ENCODE results near the gene GALNS. TPM values are rescaled to one million over a fixed set of nuclear protein-coding genes. Genes with fewer than 3 reads are reported as not detected.

The GALNS gene
- total RNA-seq, 1 donor from 2014 or later = 15.5 TPM

GRCh38 chr16:88844419-88845036, 12.2 kb downstream of the GALNS start:
- intact Hi-C loops (cut with micrococcal nuclease) = no loop called here

DNA sequence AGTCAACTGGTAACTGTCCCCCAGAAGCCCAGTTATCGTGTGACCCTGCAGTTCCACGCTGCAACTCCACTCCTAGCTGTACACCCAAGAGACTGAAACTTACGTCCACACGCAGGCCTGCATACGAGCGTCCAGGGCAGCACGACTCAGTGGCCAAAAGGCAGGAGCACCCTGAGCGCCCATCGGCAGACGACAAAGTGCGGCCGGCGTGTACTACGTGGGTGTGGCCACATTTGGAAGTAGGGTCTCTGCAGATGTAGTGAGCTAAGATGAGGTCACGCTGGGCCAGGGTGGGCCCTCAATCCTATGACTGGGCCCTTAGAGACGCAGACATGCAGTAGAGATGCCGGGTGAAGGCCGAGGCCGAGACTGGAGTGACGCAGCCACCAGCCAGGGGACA, 13.5 kb downstream of the GALNS start:
- H3K4me1 ChIP-seq = no peaks in the 10 kb centered on the region
- intact Hi-C loops (cut with micrococcal nuclease) = no loop called here
- no peaks in the 10 kb centered on the region for H3K27me3 ChIP-seq (ENCODE audit: low read depth)
- H3K4me3 ChIP-seq = no peak overlapping the region
- H3K9me3 ChIP-seq (replicated peaks) = no peaks in the 10 kb centered on the region
- DNase-seq = no peak
- H3K27ac ChIP-seq (replicated peaks) = no peak overlapping the region
- peaks cover 44% of the 10 kb centered on the region for H3K36me3 ChIP-seq
- TF ChIP-seq, protein P1, sequence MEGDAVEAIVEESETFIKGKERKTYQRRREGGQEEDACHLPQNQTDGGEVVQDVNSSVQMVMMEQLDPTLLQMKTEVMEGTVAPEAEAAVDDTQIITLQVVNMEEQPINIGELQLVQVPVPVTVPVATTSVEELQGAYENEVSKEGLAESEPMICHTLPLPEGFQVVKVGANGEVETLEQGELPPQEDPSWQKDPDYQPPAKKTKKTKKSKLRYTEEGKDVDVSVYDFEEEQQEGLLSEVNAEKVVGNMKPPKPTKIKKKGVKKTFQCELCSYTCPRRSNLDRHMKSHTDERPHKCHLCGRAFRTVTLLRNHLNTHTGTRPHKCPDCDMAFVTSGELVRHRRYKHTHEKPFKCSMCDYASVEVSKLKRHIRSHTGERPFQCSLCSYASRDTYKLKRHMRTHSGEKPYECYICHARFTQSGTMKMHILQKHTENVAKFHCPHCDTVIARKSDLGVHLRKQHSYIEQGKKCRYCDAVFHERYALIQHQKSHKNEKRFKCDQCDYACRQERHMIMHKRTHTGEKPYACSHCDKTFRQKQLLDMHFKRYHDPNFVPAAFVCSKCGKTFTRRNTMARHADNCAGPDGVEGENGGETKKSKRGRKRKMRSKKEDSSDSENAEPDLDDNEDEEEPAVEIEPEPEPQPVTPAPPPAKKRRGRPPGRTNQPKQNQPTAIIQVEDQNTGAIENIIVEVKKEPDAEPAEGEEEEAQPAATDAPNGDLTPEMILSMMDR (IDR thresholded peaks at IDR 0.05; ENCODE audit: borderline replicate concordance) = no peak

More at GRCh38 chr16:88844419-88845036, 12.2 kb downstream of the GALNS start:
- Histone ChIP-seq H3K4me3 (no peak overlapping the region), H3K27ac (replicated peaks) (no peak overlapping the region), H3K9me3 (replicated peaks) (no peaks in the 10 kb centered on the region), H3K4me1 (no peaks in the 10 kb centered on the region), H3K27me3 (ENCODE audit: low read depth) (no peaks in the 10 kb centered on the region), H3K36me3 (peaks cover 35% of the 10 kb centered on the region)
- no peak for DNase-seq
- TF ChIP-seq, protein P1 (IDR thresholded peaks at IDR 0.05; ENCODE audit: borderline replicate concordance) = no peak

DNA sequence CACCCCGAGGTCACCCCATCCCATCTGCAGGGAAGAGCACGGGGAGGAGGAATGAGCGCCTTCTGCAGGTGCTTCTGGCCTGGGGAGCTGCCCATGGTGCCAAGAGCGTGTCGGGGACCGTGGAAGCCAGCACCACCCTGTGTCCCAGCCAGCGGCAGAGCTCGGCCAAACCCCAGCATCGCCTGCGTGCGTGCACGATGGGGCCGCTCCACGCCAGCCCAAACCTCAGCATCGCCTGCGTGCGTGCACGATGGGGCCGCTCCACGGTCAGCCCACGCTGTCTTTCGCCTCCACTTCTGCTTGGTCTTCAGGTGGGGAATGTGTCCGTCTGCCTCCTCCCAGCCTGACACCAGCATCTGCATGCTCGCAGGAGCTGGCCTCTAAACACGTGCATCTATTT, 13.9 kb downstream of the GALNS start:
- Histone ChIP-seq H3K9me3 (replicated peaks) (no peaks in the 10 kb centered on the region), H3K27ac (replicated peaks) (no peak overlapping the region), H3K4me1 (no peaks in the 10 kb centered on the region), H3K27me3 (ENCODE audit: low read depth) (no peaks in the 10 kb centered on the region), H3K36me3 (peaks cover 44% of the 10 kb centered on the region), H3K4me3 (no peak overlapping the region)
- no peak for DNase-seq
- TF ChIP-seq, protein P1 (IDR thresholded peaks at IDR 0.05; ENCODE audit: borderline replicate concordance) = no peak
- intact Hi-C loops (cut with micrococcal nuclease) = no loop called here

- H3K36me3 ChIP-seq = peaks cover 42% of the 10 kb centered on the region
- intact Hi-C loops (cut with micrococcal nuclease) = no loop called here
- H3K4me1 ChIP-seq = no peaks in the 10 kb centered on the region
- H3K4me3 ChIP-seq = no peak overlapping the region
- H3K27me3 ChIP-seq (ENCODE audit: low read depth) = no peaks in the 10 kb centered on the region
- no peak overlapping the region for H3K27ac ChIP-seq (replicated peaks)
- no peaks in the 10 kb centered on the region for H3K9me3 ChIP-seq (replicated peaks)
- DNase-seq = no peak
- TF ChIP-seq, protein P1 (IDR thresholded peaks at IDR 0.05; ENCODE audit: borderline replicate concordance) = no peak
Observed at GRCh38 chr16:88842308-88842756, 14.4 kb downstream of the GALNS start.

DNA sequence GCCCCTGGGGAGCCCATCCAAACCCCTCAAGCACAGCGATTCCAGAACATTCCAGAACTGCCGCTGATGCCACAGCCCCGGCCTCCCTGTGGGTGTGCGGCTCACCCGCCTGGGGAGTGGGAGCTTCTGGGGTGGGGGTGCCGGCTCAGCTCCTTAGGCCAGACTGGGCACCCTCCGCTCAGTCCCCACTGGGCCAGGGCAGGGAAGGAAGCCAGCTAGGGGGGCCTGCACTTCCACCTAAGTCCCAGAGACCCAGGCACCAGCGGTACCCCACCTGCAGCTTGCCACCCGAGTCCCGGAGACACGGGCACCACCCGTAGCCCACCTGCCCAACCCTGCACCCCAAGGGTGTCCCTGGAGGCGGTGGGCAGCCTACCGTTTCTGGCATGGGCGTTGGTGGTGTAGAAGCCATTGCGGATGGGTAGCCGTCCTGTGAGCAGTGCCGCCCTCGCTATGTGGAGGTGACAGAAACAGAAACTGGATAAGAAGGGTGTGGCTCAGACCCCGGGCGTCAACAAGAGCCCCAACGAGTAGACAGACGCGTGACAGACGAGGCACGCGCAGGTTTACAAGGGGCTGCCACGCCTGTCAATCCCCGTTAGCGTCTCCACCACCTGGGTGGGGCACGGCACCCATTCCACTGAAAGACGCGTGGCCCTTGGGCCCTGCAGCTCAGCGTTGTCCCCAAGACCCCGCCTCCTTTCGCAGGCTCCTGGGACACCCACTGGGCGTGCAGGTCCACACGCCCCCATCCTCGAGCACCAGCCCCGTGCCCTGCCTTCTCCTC, 15.0 kb downstream of the GALNS start:
- Histone ChIP-seq H3K4me1 (no peaks in the 10 kb centered on the region), H3K4me3 (no peak overlapping the region), H3K27ac (replicated peaks) (no peak overlapping the region), H3K27me3 (ENCODE audit: low read depth) (no peaks in the 10 kb centered on the region), H3K9me3 (replicated peaks) (no peaks in the 10 kb centered on the region), H3K36me3 (peaks cover 42% of the 10 kb centered on the region)
- TF ChIP-seq, protein P1 (IDR thresholded peaks at IDR 0.05; ENCODE audit: borderline replicate concordance) = no peak
- DNase-seq = no peak
- intact Hi-C loops (cut with micrococcal nuclease) = no loop called here

Data from left ventricle myocardium inferior (tissue), 1 donor.